Hepatocyte (in vitro differentiated cells): Measurements from ENCODE around the gene VWA8.

Experiments
- EZH2 ChIP-seq: fragments of 200-600 bp; sonication (generic); IDR thresholded peaks from 2 replicates; pipeline ENCODE4 v1.6.1; 2016; ENCODE audit warnings: antibody characterized with exemption, mild to moderate bottlenecking, borderline replicate concordance
- TF ChIP-seq, protein P1 (sequence below): fragments of 200-600 bp; sonication (generic); IDR thresholded peaks from 2 replicates; pipeline ENCODE4 v1.5.1; 2016; ENCODE audit warnings: antibody characterized with exemption, mild to moderate bottlenecking; ENCODE audit not compliant: poor library complexity

DNA sequence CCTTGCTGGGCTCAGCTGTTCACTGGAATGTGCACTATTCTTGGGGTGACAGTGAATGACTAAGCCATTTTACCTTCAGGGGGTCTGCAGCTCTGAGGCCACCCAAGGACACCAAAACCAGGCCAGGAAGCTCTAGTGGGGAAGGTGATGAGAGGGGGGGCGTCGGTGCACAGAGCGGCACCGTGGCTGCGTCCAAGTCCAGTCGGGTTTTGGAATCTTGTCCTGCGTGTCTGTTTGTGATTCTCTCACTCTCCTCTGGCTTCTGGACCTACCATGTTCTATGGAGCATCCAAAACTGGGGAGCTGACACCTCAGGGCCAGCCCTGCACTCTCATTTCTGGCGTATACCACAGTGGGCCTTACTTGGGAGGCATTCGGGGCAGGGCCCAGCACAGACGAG lies 411.4 kb downstream of the VWA8 start:
- TF ChIP-seq, protein P1, sequence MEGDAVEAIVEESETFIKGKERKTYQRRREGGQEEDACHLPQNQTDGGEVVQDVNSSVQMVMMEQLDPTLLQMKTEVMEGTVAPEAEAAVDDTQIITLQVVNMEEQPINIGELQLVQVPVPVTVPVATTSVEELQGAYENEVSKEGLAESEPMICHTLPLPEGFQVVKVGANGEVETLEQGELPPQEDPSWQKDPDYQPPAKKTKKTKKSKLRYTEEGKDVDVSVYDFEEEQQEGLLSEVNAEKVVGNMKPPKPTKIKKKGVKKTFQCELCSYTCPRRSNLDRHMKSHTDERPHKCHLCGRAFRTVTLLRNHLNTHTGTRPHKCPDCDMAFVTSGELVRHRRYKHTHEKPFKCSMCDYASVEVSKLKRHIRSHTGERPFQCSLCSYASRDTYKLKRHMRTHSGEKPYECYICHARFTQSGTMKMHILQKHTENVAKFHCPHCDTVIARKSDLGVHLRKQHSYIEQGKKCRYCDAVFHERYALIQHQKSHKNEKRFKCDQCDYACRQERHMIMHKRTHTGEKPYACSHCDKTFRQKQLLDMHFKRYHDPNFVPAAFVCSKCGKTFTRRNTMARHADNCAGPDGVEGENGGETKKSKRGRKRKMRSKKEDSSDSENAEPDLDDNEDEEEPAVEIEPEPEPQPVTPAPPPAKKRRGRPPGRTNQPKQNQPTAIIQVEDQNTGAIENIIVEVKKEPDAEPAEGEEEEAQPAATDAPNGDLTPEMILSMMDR: no peak
- TF ChIP-seq EZH2: no peak
